IPS-18a (cell line): ENCODE data around the gene U2AF2.

Experiments
- H3K27ac ChIP-seq: one replicate; pipeline ENCODE4 v1.5.1; 2013; ENCODE audit warnings: low read length
- H3K27me3 ChIP-seq: one replicate; pipeline ENCODE4 v1.6.1; 2013; ENCODE audit warnings: mild to moderate bottlenecking, low read length; ENCODE audit not compliant: control insufficient read depth, insufficient read depth
- H3K36me3 ChIP-seq: one replicate; pipeline ENCODE4 v1.6.1; 2013; ENCODE audit warnings: low read depth, low read length; ENCODE audit not compliant: control insufficient read depth
- H3K4me1 ChIP-seq: one replicate; pipeline ENCODE4 v1.6.1; 2013; ENCODE audit warnings: low read depth, low read length; ENCODE audit not compliant: control insufficient read depth
- H3K4me3 ChIP-seq: one replicate; pipeline ENCODE4 v1.5.1; 2013; ENCODE audit warnings: low read length
- H3K9ac ChIP-seq: one replicate; pipeline ENCODE4 v1.6.1; 2013; ENCODE audit warnings: mild to moderate bottlenecking, low read length, moderate library complexity
- H3K9me3 ChIP-seq: one replicate; pipeline ENCODE4 v1.6.1; 2013; ENCODE audit warnings: low read depth, low read length; ENCODE audit not compliant: control insufficient read depth

The U2AF2 gene

GRCh38 chr19:55698256-55698655 lies 43.4 kb downstream of the U2AF2 start:
- H3K36me3 ChIP-seq, result peaks cover 17% of the 10 kb centered on the region
- H3K27ac ChIP-seq, result no peak overlapping the region
- no peaks in the 10 kb centered on the region for H3K27me3 ChIP-seq
- H3K4me3 ChIP-seq, result no peak overlapping the region
- H3K9ac ChIP-seq, result no peak overlapping the region
- H3K4me1 ChIP-seq, result no peaks in the 10 kb centered on the region
- no peaks in the 10 kb centered on the region for H3K9me3 ChIP-seq

DNA sequence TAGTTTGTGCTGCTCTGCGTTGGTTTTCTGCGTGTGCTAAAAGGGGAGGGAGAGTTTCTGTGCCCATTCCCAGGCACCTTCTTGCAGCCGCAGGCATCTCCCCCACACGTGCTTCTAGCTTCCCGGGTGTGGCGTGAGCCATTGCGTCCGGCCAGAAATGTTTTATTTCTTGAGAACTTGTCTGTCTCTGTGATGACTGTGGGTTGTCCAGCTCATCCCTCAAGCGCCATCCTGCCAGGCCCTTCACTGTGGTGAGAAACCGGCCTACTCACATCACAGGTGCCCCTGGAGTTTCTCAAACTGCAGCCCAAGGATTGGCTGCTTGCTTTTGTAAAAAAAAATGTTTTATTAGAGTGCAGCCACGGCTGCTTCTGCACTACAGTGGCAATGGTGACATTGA lies 44.4 kb downstream of the U2AF2 start:
- Histone ChIP-seq H3K36me3 (peaks cover 13% of the 10 kb centered on the region), H3K4me3 (no peak overlapping the region), H3K9ac (no peak overlapping the region), H3K27ac (no peak overlapping the region), H3K27me3 (no peaks in the 10 kb centered on the region), H3K4me1 (no peaks in the 10 kb centered on the region), H3K9me3 (no peaks in the 10 kb centered on the region)

- Histone ChIP-seq H3K27me3 (no peaks in the 10 kb centered on the region), H3K9ac (no peak overlapping the region), H3K4me3 (no peak overlapping the region), H3K9me3 (no peaks in the 10 kb centered on the region), H3K4me1 (no peaks in the 10 kb centered on the region), H3K27ac (no peak overlapping the region), H3K36me3 (no peaks in the 10 kb centered on the region)
These were observed 46.0 kb downstream of the U2AF2 start for GRCh38 chr19:55700813-55701212.

DNA sequence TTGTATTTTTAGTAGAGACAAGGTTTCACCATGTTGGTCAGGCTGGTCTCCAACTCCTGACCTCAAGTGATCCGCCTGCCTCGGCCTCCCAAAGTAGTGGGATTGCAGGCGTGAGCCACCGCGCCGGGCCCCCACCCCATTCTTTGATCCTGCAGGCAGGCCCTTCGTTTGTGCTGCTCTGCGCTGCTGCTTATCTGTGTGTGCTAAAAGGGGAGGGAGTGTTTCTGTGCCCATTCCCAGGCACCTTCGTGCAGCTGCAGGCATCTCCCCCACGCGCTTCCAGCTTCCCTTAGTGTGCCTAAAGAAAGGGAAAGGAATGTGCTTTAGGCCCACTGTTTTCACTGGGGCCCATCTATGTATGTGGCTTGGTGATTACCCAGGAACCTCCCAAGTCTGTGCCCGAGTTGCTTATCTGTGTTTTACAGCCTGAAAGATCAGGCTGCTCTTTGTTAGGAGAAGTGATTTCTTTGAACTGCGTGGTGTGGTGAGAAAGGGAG lies 47.3 kb downstream of the U2AF2 start:
- H3K9me3 ChIP-seq, result peaks cover 5% of the 10 kb centered on the region
- no peak overlapping the region for H3K27ac ChIP-seq
- H3K9ac ChIP-seq, result no peak overlapping the region

DNA sequence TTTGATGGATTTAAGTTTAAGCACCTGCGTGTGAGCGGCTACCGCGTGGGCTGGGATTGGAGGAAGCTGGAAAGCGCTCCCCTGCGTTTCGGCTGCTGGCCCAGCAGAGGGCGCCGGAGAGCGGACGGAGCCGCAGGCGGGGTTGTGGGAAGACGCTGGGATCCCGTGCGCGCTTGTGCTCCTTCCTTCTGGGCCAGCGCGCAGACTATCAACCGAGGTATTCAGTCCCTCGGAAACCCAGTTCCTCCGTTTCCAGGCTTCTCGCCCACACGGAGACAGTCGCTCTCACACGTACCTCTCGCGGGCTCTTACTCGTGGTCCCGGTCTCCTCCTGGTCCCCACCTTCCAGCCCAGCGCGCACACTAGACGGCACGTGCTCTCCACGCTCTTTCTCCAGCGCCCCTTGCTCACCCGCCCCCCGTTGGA lies 49.0 kb downstream of the U2AF2 start:
- Histone ChIP-seq H3K9ac (no peak overlapping the region), H3K27me3 (no peaks in the 10 kb centered on the region), H3K36me3 (no peaks in the 10 kb centered on the region), H3K27ac (no peak overlapping the region), H3K4me3 (no peak overlapping the region), H3K4me1 (no peaks in the 10 kb centered on the region), H3K9me3 (peaks cover 18% of the 10 kb centered on the region)

More for the DNA sequence above, 47.3 kb downstream of the U2AF2 start:
- no peaks in the 10 kb centered on the region for H3K27me3 ChIP-seq
- H3K4me3 ChIP-seq, result no peak overlapping the region
- no peaks in the 10 kb centered on the region for H3K4me1 ChIP-seq
- no peaks in the 10 kb centered on the region for H3K36me3 ChIP-seq

DNA sequence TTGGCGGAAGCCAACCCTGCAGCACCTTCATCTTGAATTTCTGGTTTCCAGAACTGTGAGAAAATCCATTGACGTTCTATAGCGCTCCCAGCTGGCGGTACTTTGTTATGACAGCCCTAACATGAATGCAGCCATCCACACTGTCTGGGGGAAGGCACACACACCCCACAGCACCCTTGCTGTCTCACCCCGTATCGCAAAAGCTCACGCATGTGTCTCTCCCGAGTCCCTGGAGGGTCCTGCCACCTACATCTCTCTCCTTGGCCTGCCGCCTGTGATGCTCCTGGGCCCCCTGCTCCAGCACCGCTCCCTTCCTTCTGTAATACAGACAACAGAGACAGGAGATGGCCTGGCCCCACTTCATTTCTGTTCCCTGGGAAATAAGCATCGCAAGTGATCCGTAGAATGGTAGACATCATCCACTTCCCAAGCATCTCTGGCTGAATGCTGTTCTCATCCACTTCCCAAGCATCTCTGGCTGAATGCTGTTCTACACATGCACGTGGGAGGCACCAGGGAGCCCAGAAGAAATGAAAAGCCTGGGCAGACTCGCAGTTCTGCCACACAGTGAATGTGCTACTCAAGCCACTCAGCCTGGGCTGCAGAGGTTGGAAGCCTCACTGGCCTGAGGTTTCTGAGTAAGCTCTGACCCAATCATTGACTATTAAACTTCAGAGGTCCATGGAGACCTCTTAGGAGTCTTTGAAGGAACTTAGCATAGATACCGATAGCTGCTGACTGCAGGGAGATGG lies 49.8 kb downstream of the U2AF2 start:
- peaks cover 26% of the 10 kb centered on the region for H3K9me3 ChIP-seq

GRCh38 chr19:55705972-55706371 lies 51.1 kb downstream of the U2AF2 start:
- H3K9me3 ChIP-seq, result peaks cover 28% of the 10 kb centered on the region
- H3K4me3 ChIP-seq, result no peak overlapping the region
- H3K4me1 ChIP-seq, result no peaks in the 10 kb centered on the region
- H3K9ac ChIP-seq, result no peak overlapping the region
- H3K27me3 ChIP-seq, result no peaks in the 10 kb centered on the region
- H3K27ac ChIP-seq, result no peak overlapping the region
- H3K36me3 ChIP-seq, result no peaks in the 10 kb centered on the region

More for the DNA sequence above, 49.8 kb downstream of the U2AF2 start:
- H3K27ac ChIP-seq, result no peak overlapping the region
- no peak overlapping the region for H3K9ac ChIP-seq
- H3K27me3 ChIP-seq, result no peaks in the 10 kb centered on the region
- H3K36me3 ChIP-seq, result no peaks in the 10 kb centered on the region
- H3K4me3 ChIP-seq, result no peak overlapping the region
- no peaks in the 10 kb centered on the region for H3K4me1 ChIP-seq

GRCh38 chr19:55711719-55712118 lies 56.9 kb downstream of the U2AF2 start:
- H3K9me3 ChIP-seq, result peaks cover 48% of the 10 kb centered on the region
- no peaks in the 10 kb centered on the region for H3K27me3 ChIP-seq
- no peak overlapping the region for H3K9ac ChIP-seq
- H3K4me1 ChIP-seq, result no peaks in the 10 kb centered on the region
- no peak overlapping the region for H3K4me3 ChIP-seq
- no peaks in the 10 kb centered on the region for H3K36me3 ChIP-seq
- H3K27ac ChIP-seq, result no peak overlapping the region

GRCh38 chr19:55712804-55713631 lies 58.2 kb downstream of the U2AF2 start:
- Histone ChIP-seq H3K9me3 (peaks cover 45% of the 10 kb centered on the region), H3K27me3 (no peaks in the 10 kb centered on the region), H3K4me3 (no peak overlapping the region), H3K4me1 (no peaks in the 10 kb centered on the region), H3K36me3 (no peaks in the 10 kb centered on the region), H3K27ac (no peak overlapping the region), H3K9ac (no peak overlapping the region)

GRCh38 chr19:55716531-55716930 lies 61.7 kb downstream of the U2AF2 start:
- peaks cover 52% of the 10 kb centered on the region for H3K9me3 ChIP-seq
- H3K36me3 ChIP-seq, result no peaks in the 10 kb centered on the region
- no peaks in the 10 kb centered on the region for H3K27me3 ChIP-seq
- no peak overlapping the region for H3K4me3 ChIP-seq
- H3K4me1 ChIP-seq, result no peaks in the 10 kb centered on the region
- no peak overlapping the region for H3K9ac ChIP-seq
- no peak overlapping the region for H3K27ac ChIP-seq

- H3K4me1 ChIP-seq, result no peaks in the 10 kb centered on the region
- H3K9me3 ChIP-seq, result peaks cover 56% of the 10 kb centered on the region
- no peak overlapping the region for H3K9ac ChIP-seq
- H3K27me3 ChIP-seq, result no peaks in the 10 kb centered on the region
- H3K36me3 ChIP-seq, result no peaks in the 10 kb centered on the region
- no peak overlapping the region for H3K27ac ChIP-seq
- H3K4me3 ChIP-seq, result no peak overlapping the region
These were observed 62.4 kb downstream of the U2AF2 start for GRCh38 chr19:55717251-55717650.
